Stimulated activated CD4-positive, alpha-beta T cell treated with anti-CD3 and anti-CD28 coated beads, Interleukin-4, amount 100 ng/mL, for 48 hours (primary cell): Measurements from ENCODE around the gene RNF187.
A peak's percentile ranks its signal among the peaks of the same experiment; 100 is the strongest.
"Not testable (repeated sequence)": the region's sequence is repeated elsewhere in the genome, so short reads cannot be mapped to it uniquely, and the experiment has no call there.

Experiments used
- DNase-seq, 2 donors: peaks; one replicate each; pipeline ENCODE4 v3.0.0-alpha.2; 2020; ENCODE audit warnings: low read depth in 2 of 2

The RNF187 gene

GRCh38 chr1:228486596-228487335 lies 416 bp upstream of the RNF187 start:
- DNase-seq = peak; percentile 69 to 77

- no peak for DNase-seq
Measured at GRCh38 chr1:228488125-228488817, 1.1 kb downstream of the RNF187 start.

- no peak for DNase-seq
Measured at GRCh38 chr1:228488818-228489674, 1.9 kb downstream of the RNF187 start.

GRCh38 chr1:228490120-228491078 lies 3.2 kb downstream of the RNF187 start:
- no peak for DNase-seq

GRCh38 chr1:228493141-228494043 lies 6.2 kb downstream of the RNF187 start:
- DNase-seq = no peak

GRCh38 chr1:228494044-228494353 lies 6.8 kb downstream of the RNF187 start:
- no peak for DNase-seq

- DNase-seq = no peak
Measured at GRCh38 chr1:228494391-228494790, 7.2 kb downstream of the RNF187 start.

- DNase-seq = no peak
Measured at GRCh38 chr1:228494970-228495853, 8.0 kb downstream of the RNF187 start.

GRCh38 chr1:228496084-228496483 lies 8.9 kb downstream of the RNF187 start:
- no peak for DNase-seq

- no peak for DNase-seq
Measured at GRCh38 chr1:228496494-228496893, 9.3 kb downstream of the RNF187 start.

- no peak for DNase-seq
Measured at GRCh38 chr1:228497206-228497605, 10.0 kb downstream of the RNF187 start.

- DNase-seq = no peak
Measured at GRCh38 chr1:228497817-228498216, 10.6 kb downstream of the RNF187 start.

- no peak for DNase-seq
Measured at GRCh38 chr1:228500143-228500734, 13.1 kb downstream of the RNF187 start.

GRCh38 chr1:228500901-228501871 lies 14.0 kb downstream of the RNF187 start:
- peak; percentile 81 to 82 for DNase-seq

GRCh38 chr1:228502522-228502921 lies 15.3 kb downstream of the RNF187 start:
- DNase-seq = no peak

- DNase-seq = not testable (repeated sequence)
Measured at GRCh38 chr1:228505944-228506343, 18.8 kb downstream of the RNF187 start.

- no peak for DNase-seq
Measured at GRCh38 chr1:228507961-228508652, 20.9 kb downstream of the RNF187 start.
